ENCODE measurements around the gene C4B.
"Not testable (repeated sequence)": the region's sequence is repeated elsewhere in the genome, so short reads cannot be mapped to it uniquely, and the experiment has no call there.

DNA sequence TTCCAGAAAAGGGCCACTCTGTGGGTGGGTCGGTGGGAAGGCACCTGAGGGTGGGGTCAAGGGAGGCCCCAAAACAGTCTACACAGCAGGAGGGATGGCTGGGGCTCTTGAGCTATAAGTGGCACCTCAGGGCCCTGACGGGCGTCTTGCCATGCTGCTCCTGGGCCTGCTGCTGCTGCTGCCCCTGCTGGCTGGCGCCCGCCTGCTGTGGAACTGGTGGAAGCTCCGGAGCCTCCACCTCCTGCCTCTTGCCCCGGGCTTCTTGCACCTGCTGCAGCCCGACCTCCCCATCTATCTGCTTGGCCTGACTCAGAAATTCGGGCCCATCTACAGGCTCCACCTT lies 9.1 kb upstream of the C4B start:
- TF ChIP-seq, protein P1, sequence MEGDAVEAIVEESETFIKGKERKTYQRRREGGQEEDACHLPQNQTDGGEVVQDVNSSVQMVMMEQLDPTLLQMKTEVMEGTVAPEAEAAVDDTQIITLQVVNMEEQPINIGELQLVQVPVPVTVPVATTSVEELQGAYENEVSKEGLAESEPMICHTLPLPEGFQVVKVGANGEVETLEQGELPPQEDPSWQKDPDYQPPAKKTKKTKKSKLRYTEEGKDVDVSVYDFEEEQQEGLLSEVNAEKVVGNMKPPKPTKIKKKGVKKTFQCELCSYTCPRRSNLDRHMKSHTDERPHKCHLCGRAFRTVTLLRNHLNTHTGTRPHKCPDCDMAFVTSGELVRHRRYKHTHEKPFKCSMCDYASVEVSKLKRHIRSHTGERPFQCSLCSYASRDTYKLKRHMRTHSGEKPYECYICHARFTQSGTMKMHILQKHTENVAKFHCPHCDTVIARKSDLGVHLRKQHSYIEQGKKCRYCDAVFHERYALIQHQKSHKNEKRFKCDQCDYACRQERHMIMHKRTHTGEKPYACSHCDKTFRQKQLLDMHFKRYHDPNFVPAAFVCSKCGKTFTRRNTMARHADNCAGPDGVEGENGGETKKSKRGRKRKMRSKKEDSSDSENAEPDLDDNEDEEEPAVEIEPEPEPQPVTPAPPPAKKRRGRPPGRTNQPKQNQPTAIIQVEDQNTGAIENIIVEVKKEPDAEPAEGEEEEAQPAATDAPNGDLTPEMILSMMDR (IDR thresholded peaks at IDR 0.05; ENCODE audit: low read length) = not testable (repeated sequence)
- TF ChIP-seq EZH2 (optimal IDR thresholded peaks at IDR 0.05; ENCODE audit: low read depth, low read length); EZH2phosphoT487 (IDR thresholded peaks at IDR 0.05; ENCODE audit: low read length): not testable (repeated sequence)
